ENCODE results near the gene CD52. TPM values are rescaled to one million over a fixed set of nuclear protein-coding genes. Genes with fewer than 3 reads are reported as not detected.

CD52 gene, protein sequence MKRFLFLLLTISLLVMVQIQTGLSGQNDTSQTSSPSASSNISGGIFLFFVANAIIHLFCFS
- polyA plus RNA-seq (ENCODE audit: low read depth in 6 of 6) = over 10,000 TPM; 10,565 to 16,920 (median 13,137) TPM

GRCh38 chr1:26317612-26318337, at the start of gene CD52:
Gene CD52 (plus strand): TSS chr1:26317958. CDS start chr1:26318018, 60 bp downstream.
- H3K36me3 Mint-ChIP-seq = peaks cover 17 to 43% of the 10 kb centered on the region in 2 donors
- no peaks in the 10 kb centered on the region for H3K27me3 Mint-ChIP-seq
- peak; percentile 70 for DNase-seq
- H3K4me3 Mint-ChIP-seq = peak within 1 kb of the TSS; percentile 93 to 99 (median 99)
- H3K4me1 Mint-ChIP-seq = peaks cover 71 to 86% (median 76%) of the 10 kb centered on the region in 3 donors
- peak within 1 kb of the TSS; percentile 87 to 98 (median 96) for H3K27ac Mint-ChIP-seq
- H3K9me3 Mint-ChIP-seq = peaks cover 0 to 5% (median 0%) of the 10 kb centered on the region in 7 donors
- peak; percentile 42 to 63 for ATAC-seq (ENCODE audit: low read depth in 2 of 2)

- H3K27me3 Mint-ChIP-seq = no peaks in the 10 kb centered on the region
- H3K9me3 Mint-ChIP-seq = peaks cover 4 to 15% (median 9%) of the 10 kb centered on the region in 7 donors
- peak overlapping the region in 1 of 8 donors; percentile 33 for H3K4me3 Mint-ChIP-seq
- DNase-seq (no peak), ATAC-seq (ENCODE audit: low read depth in 2 of 2) (no peak)
- H3K36me3 Mint-ChIP-seq = peaks cover 20 to 30% of the 10 kb centered on the region in 2 donors
- H3K27ac Mint-ChIP-seq = no peak overlapping the region
- H3K4me1 Mint-ChIP-seq = peaks cover 0 to 11% (median 4%) of the 10 kb centered on the region in 3 donors
These were observed 49.2 kb upstream of the CD52 start for GRCh38 chr1:26268290-26269197.

- Mint-ChIP-seq H3K27ac (no peak overlapping the region), H3K9me3 (peaks cover 4 to 15% (median 9%) of the 10 kb centered on the region in 7 donors), H3K36me3 (peaks cover 20 to 30% of the 10 kb centered on the region in 2 donors), H3K4me3 (no peak overlapping the region), H3K4me1 (peaks cover under 1 to 11% (median 4%) of the 10 kb centered on the region in 3 donors), H3K27me3 (no peaks in the 10 kb centered on the region)
- no peak for DNase-seq
- ATAC-seq (ENCODE audit: low read depth in 2 of 2) = no peak
These were observed 48.6 kb upstream of the CD52 start for GRCh38 chr1:26269198-26269550.

- Mint-ChIP-seq H3K27ac (peak overlapping the region in 1 of 6 donors; percentile 21), H3K9me3 (no peaks in the 10 kb centered on the region), H3K27me3 (no peaks in the 10 kb centered on the region), H3K36me3 (peaks cover 10 to 13% of the 10 kb centered on the region in 2 donors), H3K4me3 (peak overlapping the region in 1 of 8 donors; percentile 29), H3K4me1 (peaks cover 29 to 38% (median 31%) of the 10 kb centered on the region in 3 donors)
- no peak for ATAC-seq (ENCODE audit: low read depth in 2 of 2)
- no peak for DNase-seq
These were observed 42.8 kb upstream of the CD52 start for GRCh38 chr1:26274801-26275425.

DNA sequence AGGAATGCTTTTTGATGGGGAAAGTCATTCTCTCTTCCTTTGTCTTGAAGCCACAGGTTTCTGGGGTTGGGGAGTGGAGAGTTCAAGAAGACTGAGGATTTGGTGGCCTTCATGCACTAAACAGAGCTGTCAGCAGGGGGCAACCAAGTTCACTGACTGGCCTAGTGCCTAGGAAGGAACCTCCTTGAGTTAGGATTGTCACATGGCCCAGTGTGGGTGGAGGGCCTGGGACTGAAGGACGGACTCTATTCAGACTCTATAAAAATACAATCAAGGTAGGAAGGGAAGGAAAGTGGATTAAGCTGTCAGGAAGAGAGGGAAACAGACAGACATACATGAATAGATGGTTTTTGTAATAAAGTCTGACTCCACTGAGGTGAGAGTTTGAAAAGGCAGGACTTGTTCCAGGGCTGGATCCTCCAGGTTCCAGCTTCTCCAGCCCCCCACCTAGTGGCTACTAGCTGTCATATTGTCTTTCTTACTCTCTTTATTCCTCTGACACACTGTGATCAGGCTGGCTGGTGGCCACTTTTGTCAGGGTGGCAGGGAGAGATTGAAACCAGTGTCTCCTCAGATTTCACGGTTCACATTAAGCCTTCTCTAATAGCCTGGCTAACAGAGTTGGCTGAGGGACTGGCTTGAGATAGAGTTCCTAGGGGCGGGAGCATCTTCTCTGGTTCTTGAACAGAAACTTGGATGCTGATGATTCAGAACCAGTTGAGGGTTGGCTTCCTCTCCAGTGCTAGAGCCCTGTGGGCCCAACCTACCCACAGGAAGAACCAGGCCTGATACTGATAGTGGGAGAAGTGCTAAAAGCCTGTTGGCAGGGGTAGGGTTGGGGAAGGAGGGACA, 42.0 kb upstream of the CD52 start:
- Mint-ChIP-seq H3K4me3 (peak overlapping the region; percentile 6 to 87 (median 70)), H3K4me1 (peaks cover 36 to 44% (median 37%) of the 10 kb centered on the region in 3 donors), H3K36me3 (peaks cover 10 to 14% of the 10 kb centered on the region in 2 donors), H3K27me3 (no peaks in the 10 kb centered on the region), H3K27ac (peak overlapping the region; percentile 9 to 90 (median 61)), H3K9me3 (no peaks in the 10 kb centered on the region)
- DNase-seq (peak; percentile 75), ATAC-seq (ENCODE audit: low read depth in 2 of 2) (peak; percentile 53 to 57)

DNA sequence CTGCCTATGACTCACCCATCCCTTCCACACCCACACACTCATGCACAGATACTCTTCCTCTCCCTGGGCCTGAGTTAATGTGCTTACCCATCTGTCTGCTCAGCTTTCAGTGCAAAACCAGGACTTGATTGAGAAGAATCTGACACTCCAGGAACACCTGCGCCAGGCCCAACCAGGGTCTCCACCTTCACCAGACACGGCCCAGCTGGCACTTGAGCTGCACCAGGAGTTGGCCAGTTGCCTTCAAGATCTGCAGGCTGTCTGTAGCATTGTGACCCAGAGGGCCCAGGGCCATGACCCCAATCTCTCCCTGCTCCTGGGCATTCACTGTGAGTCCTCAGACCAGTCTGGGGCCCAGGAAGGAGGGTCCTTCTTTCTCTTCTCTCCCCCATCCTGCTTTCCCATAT, 41.3 kb upstream of the CD52 start:
- peak overlapping the region in 4 of 6 donors; percentile 28 to 81 (median 76) for H3K27ac Mint-ChIP-seq
- H3K4me1 Mint-ChIP-seq = peaks cover 42 to 50% (median 43%) of the 10 kb centered on the region in 3 donors
- peaks cover 10 to 21% of the 10 kb centered on the region in 2 donors for H3K36me3 Mint-ChIP-seq
- H3K27me3 Mint-ChIP-seq = no peaks in the 10 kb centered on the region
- DNase-seq (no peak), ATAC-seq (ENCODE audit: low read depth in 2 of 2) (no peak)
- no peaks in the 10 kb centered on the region for H3K9me3 Mint-ChIP-seq
- peak overlapping the region in 1 of 8 donors; percentile 53 for H3K4me3 Mint-ChIP-seq

- no peak for ATAC-seq (ENCODE audit: low read depth in 2 of 2)
- H3K4me1 Mint-ChIP-seq = peaks cover 46 to 57% (median 49%) of the 10 kb centered on the region in 3 donors
These were observed 40.5 kb upstream of the CD52 start for GRCh38 chr1:26277261-26277661.

GRCh38 chr1:26277719-26278118, 40.0 kb upstream of the CD52 start:
- peaks cover 47 to 60% (median 53%) of the 10 kb centered on the region in 3 donors for H3K4me1 Mint-ChIP-seq
- H3K27me3 Mint-ChIP-seq = no peaks in the 10 kb centered on the region
- H3K9me3 Mint-ChIP-seq = no peaks in the 10 kb centered on the region
- DNase-seq (no peak), ATAC-seq (ENCODE audit: low read depth in 2 of 2) (no peak)
- H3K4me3 Mint-ChIP-seq = no peak overlapping the region
- peak overlapping the region in 3 of 6 donors; percentile 52 to 93 (median 80) for H3K27ac Mint-ChIP-seq
- peaks cover 5 to 12% of the 10 kb centered on the region in 2 donors for H3K36me3 Mint-ChIP-seq

More at GRCh38 chr1:26277261-26277661, 40.5 kb upstream of the CD52 start:
- H3K27ac Mint-ChIP-seq = peak overlapping the region in 3 of 6 donors; percentile 33 to 72 (median 52)
- H3K36me3 Mint-ChIP-seq = peaks cover 6 to 16% of the 10 kb centered on the region in 2 donors
- no peaks in the 10 kb centered on the region for H3K27me3 Mint-ChIP-seq
- H3K9me3 Mint-ChIP-seq = no peaks in the 10 kb centered on the region
- H3K4me3 Mint-ChIP-seq = peak overlapping the region in 2 of 8 donors; percentile 63 to 74
- DNase-seq = no peak

DNA sequence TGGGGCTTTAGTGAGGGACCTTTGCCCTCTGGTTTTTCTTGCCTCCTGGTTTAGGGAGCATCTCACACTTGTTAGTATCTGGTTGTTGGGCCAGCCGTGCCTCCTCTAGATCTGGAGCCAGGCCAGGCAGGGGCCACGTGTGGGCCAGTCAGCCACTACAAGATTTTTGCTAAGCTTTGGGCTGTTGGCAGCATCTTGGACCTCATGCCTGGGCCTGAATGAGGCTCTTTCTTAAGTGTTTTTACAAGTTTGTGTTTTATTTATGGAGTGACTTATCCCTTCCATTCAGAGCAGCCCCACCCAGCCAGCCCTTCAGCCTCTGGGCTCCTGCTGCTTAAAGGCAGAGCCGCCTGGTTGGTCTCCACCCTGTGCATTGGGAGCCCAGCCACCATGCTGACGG, 39.5 kb upstream of the CD52 start:
- peak overlapping the region in 2 of 6 donors; percentile 93 to 97 for H3K27ac Mint-ChIP-seq
- ATAC-seq (ENCODE audit: low read depth in 2 of 2) = no peak
- peak overlapping the region in 5 of 8 donors; percentile 89 to 93 (median 91) for H3K4me3 Mint-ChIP-seq
- peaks cover 5 to 8% of the 10 kb centered on the region in 2 donors for H3K36me3 Mint-ChIP-seq
- H3K9me3 Mint-ChIP-seq = no peaks in the 10 kb centered on the region
- no peak for DNase-seq
- no peaks in the 10 kb centered on the region for H3K27me3 Mint-ChIP-seq
- H3K4me1 Mint-ChIP-seq = peaks cover 53 to 66% (median 59%) of the 10 kb centered on the region in 3 donors

DNA sequence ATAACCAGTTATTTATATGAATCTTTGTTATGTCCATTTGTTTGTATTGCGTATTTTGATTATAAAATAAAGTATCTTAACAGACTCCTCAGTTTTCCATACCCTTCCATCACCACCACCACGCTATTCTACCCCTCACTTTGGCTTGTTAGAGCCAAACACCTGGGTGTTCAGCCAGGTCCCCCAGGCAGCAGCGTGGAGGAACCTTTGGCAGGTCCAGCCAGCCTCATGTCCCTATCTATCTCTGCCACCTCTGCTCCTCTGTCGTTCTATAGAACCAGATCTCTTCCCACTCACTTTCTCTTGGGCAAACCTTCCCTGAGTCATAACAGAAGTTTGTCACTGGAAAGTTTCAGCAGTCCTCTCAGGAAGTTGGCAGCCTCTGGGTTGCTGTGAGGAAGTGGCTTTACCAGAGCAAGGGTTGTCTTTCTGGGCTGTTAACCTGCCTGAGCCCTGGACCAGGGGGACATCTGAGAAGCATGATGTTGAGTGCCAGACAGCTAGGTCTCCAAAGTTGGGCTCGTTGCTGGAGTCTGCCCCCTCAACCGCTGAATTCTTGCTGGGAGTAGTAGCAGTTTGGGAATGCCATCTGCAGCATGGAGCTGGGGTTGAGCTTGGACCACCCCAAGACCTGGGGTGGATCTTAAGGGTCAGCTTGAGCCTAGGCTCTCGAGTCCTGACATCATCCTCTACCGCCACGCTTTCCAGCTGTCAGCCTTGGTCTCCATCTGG, 38.9 kb upstream of the CD52 start:
- Mint-ChIP-seq H3K9me3 (no peaks in the 10 kb centered on the region), H3K27me3 (no peaks in the 10 kb centered on the region), H3K4me1 (peaks cover 57 to 70% (median 65%) of the 10 kb centered on the region in 3 donors), H3K36me3 (peaks cover 5 to 8% of the 10 kb centered on the region in 2 donors), H3K27ac (peak overlapping the region in 5 of 6 donors; percentile 88 to 97 (median 92)), H3K4me3 (peak overlapping the region; percentile 79 to 93 (median 90))
- DNase-seq (no peak), ATAC-seq (ENCODE audit: low read depth in 2 of 2) (no peak)

- DNase-seq (peak; percentile 85), ATAC-seq (ENCODE audit: low read depth in 2 of 2) (peak; percentile 73 to 81)
- Mint-ChIP-seq H3K4me1 (peaks cover 56 to 76% (median 72%) of the 10 kb centered on the region in 3 donors), H3K27me3 (no peaks in the 10 kb centered on the region), H3K9me3 (no peaks in the 10 kb centered on the region), H3K27ac (peak within 1 kb of the TSS; percentile 85 to 97 (median 92)), H3K4me3 (peak within 1 kb of the TSS; percentile 79 to 96 (median 90)), H3K36me3 (peaks cover 5 to 8% of the 10 kb centered on the region in 2 donors)
These were observed 38.1 kb upstream of the CD52 start, which contains the start of gene SH3BGRL3 for GRCh38 chr1:26279456-26280332. Gene SH3BGRL3 (plus strand): TSS chr1:26280086. CDS start chr1:26280156, 70 bp downstream.
